Neural progenitor cell (in vitro differentiated cells): ENCODE results near the gene ALDH6A1. TPM values are rescaled to one million over a fixed set of nuclear protein-coding genes. Genes with fewer than 3 reads are reported as not detected.

Source experiments
- DNase-seq: peaks from one replicate; pipeline ENCODE4 v3.0.0-alpha.2; 2016; ENCODE audit warnings: low spot score
- H2AFZ ChIP-seq: fragments of 200-600 bp; sonication (generic); replicated peaks from 2 replicates; pipeline ENCODE4 v1.6.1; 2016; ENCODE audit warnings: antibody characterized with exemption
- H3F3A ChIP-seq: fragments of 200-600 bp; sonication (generic); 2 replicates; pipeline ENCODE4 v1.6.1; 2016; ENCODE audit warnings: antibody characterized with exemption, low read depth
- H3K27ac ChIP-seq: fragments of 200-600 bp; sonication (generic); 2 replicates; pipeline ENCODE4 v1.5.1; 2016; ENCODE audit warnings: mild to moderate bottlenecking
- H3K27me3 ChIP-seq: fragments of 200-600 bp; sonication (generic); 2 replicates; pipeline ENCODE4 v1.6.1; 2016; ENCODE audit warnings: mild to moderate bottlenecking, moderate library complexity
- H3K36me3 ChIP-seq: fragments of 200-600 bp; sonication (generic); 2 replicates; pipeline ENCODE4 v1.5.1; 2016
- H3K4me1 ChIP-seq: fragments of 200-600 bp; sonication (generic); 2 replicates; pipeline ENCODE4 v1.6.1; 2016; ENCODE audit warnings: mixed run types
- H3K4me2 ChIP-seq: fragments of 200-600 bp; sonication (generic); 2 replicates; pipeline ENCODE4 v1.6.1; 2016
- H3K4me3 ChIP-seq: fragments of 200-600 bp; sonication (generic); 2 replicates; pipeline ENCODE4 v1.5.1; 2016
- H3K79me2 ChIP-seq: fragments of 200-600 bp; sonication (generic); 2 replicates; pipeline ENCODE4 v1.6.1; 2016; ENCODE audit warnings: low read depth
- H3K9ac ChIP-seq: fragments of 200-600 bp; sonication (generic); 2 replicates; pipeline ENCODE4 v1.6.1; 2016
- H3K9me3 ChIP-seq: fragments of 200-600 bp; sonication (generic); 2 replicates; pipeline ENCODE4 v1.5.1; 2016; ENCODE audit warnings: low read depth
- H4K20me1 ChIP-seq: fragments of 200-600 bp; sonication (generic); 2 replicates; pipeline ENCODE4 v1.6.1; 2016; ENCODE audit warnings: low read depth
- H3K27ac Mint-ChIP-seq: 3 replicates; pipeline ENCODE4 v1.8.0; 2021; ENCODE audit warnings: mixed read lengths
- H3K27me3 Mint-ChIP-seq: 2 replicates; pipeline ENCODE4 v1.8.0; 2022; ENCODE audit warnings: low read depth, mild to moderate bottlenecking, inconsistent platforms, moderate library complexity, mixed read lengths; ENCODE audit not compliant: insufficient read depth
- H3K36me3 Mint-ChIP-seq: 3 replicates; pipeline ENCODE4 v1.8.0; 2021; ENCODE audit warnings: mixed read lengths
- H3K4me1 Mint-ChIP-seq: 3 replicates; pipeline ENCODE4 v1.8.0; 2021; ENCODE audit warnings: mixed read lengths
- H3K4me3 Mint-ChIP-seq: 3 replicates; pipeline ENCODE4 v1.8.0; 2021; ENCODE audit warnings: mild to moderate bottlenecking, moderate library complexity, mixed read lengths
- H3K9me3 Mint-ChIP-seq: 3 replicates; pipeline ENCODE4 v1.8.0; 2020; ENCODE audit warnings: mixed read lengths
- EZH2phosphoT487 ChIP-seq: fragments of 200-600 bp; sonication (generic); IDR thresholded peaks from 2 replicates; pipeline ENCODE4 v1.6.1; 2017; ENCODE audit warnings: antibody characterized with exemption
- total RNA-seq: library from RNA; depleted of rRNA; stranded (reverse); fragments of >200 nt; gene quantifications from 2 replicates; pipeline ENCODE4 v1.2.3, GENCODE V29; 2015; ENCODE audit warnings: low replicate concordance

ALDH6A1 gene
- total RNA-seq, 1 donor from 2014 or later: 64.0 TPM

GRCh38 chr14:74008843-74009499, 75.3 kb downstream of the ALDH6A1 start:
- Mint-ChIP-seq H3K4me1 (no peaks in the 10 kb centered on the region), H3K36me3 (peaks cover 6% of the 10 kb centered on the region), H3K4me3 (no peak overlapping the region), H3K27ac (no peak overlapping the region), H3K27me3 (no peaks in the 10 kb centered on the region), H3K9me3 (no peaks in the 10 kb centered on the region)
- H3F3A ChIP-seq: no peaks in the 10 kb centered on the region
- no peak for DNase-seq
- H3K9ac ChIP-seq: no peak overlapping the region
- H3K4me1 ChIP-seq: no peaks in the 10 kb centered on the region
- H3K4me3 ChIP-seq: no peak overlapping the region
- H3K79me2 ChIP-seq: no peaks in the 10 kb centered on the region
- no peaks in the 10 kb centered on the region for H3K27me3 ChIP-seq
- no peak overlapping the region for H3K27ac ChIP-seq
- no peak overlapping the region for H3K4me2 ChIP-seq
- H3K36me3 ChIP-seq: peaks cover 4% of the 10 kb centered on the region
- no peak overlapping the region for H2AFZ ChIP-seq
- H4K20me1 ChIP-seq: no peaks in the 10 kb centered on the region
- no peaks in the 10 kb centered on the region for H3K9me3 ChIP-seq
- no peak for TF ChIP-seq EZH2phosphoT487

Other genes starting within 250 kb of the ALDH6A1 start
- 18.8 and 87.2 TPM in 2 replicates for gene PTGR2, start 232.6 kb downstream of the ALDH6A1 start, total RNA-seq
- 55.1 and 56.4 TPM in 2 replicates for gene ZNF410, start 197.6 kb downstream of the ALDH6A1 start, total RNA-seq
- 0.13 and 1.4 TPM in 2 replicates for gene FAM161B, start 134.4 kb downstream of the ALDH6A1 start, total RNA-seq
- gene COQ6, start 134.2 kb downstream of the ALDH6A1 start, total RNA-seq: 17.9 and 19.7 TPM in 2 replicates
- gene ENTPD5, start 65.2 kb downstream of the ALDH6A1 start, total RNA-seq: 12.7 and 13.4 TPM in 2 replicates
- gene BBOF1, start 65.1 kb downstream of the ALDH6A1 start, total RNA-seq: 2.0 and 4.6 TPM in 2 replicates
- gene LIN52, start 503 bp upstream of the ALDH6A1 start, total RNA-seq: 16.4 and 25.7 TPM in 2 replicates
- 0.51 and 1.3 TPM in 2 replicates for gene VSX2, start 155.0 kb upstream of the ALDH6A1 start, total RNA-seq
- 66.6 and 110 TPM in 2 replicates for gene ABCD4, start 218.5 kb upstream of the ALDH6A1 start, total RNA-seq